H9 (cell line): ENCODE measurements around the gene UBE2V1. TPM values are rescaled to one million over a fixed set of nuclear protein-coding genes. Genes with fewer than 3 reads are reported as not detected.

Experiments
- DNase-seq: peaks from one replicate; pipeline ENCODE4 v3.0.0-alpha.2; 2017
- H2AFZ ChIP-seq: one replicate; pipeline ENCODE4 v1.6.1; 2013; ENCODE audit warnings: mild to moderate bottlenecking, low read length, control low read depth, moderate library complexity
- H2AK5ac ChIP-seq: 2 replicates; pipeline ENCODE4 v1.6.1; 2013; ENCODE audit warnings: low read length, control low read depth, mixed read lengths; ENCODE audit not compliant: insufficient read length
- H2BK120ac ChIP-seq: one replicate; pipeline ENCODE4 v1.6.1; 2013; ENCODE audit warnings: low read depth, mild to moderate bottlenecking, low read length, control low read depth, inconsistent platforms; ENCODE audit not compliant: poor library complexity, severe bottlenecking
- H2BK12ac ChIP-seq: 2 replicates; pipeline ENCODE4 v1.6.1; 2013; ENCODE audit warnings: low read length, control low read depth, mixed read lengths, low read depth; ENCODE audit not compliant: insufficient read length
- H2BK15ac ChIP-seq: 2 replicates; pipeline ENCODE4 v1.6.1; 2013; ENCODE audit warnings: low read depth, low read length, control low read depth
- H2BK20ac ChIP-seq: one replicate; pipeline ENCODE4 v1.6.1; 2013; ENCODE audit warnings: low read depth, mild to moderate bottlenecking, low read length, control low read depth, inconsistent platforms; ENCODE audit not compliant: poor library complexity, severe bottlenecking
- H2BK5ac ChIP-seq: 2 replicates; pipeline ENCODE4 v1.6.1; 2013; ENCODE audit warnings: low read length, control low read depth, mixed read lengths; ENCODE audit not compliant: insufficient read length
- H3K14ac ChIP-seq: 2 replicates; pipeline ENCODE4 v1.6.1; 2013; ENCODE audit warnings: low read length, control low read depth; ENCODE audit not compliant: insufficient read depth
- H3K18ac ChIP-seq: 2 replicates; pipeline ENCODE4 v1.6.1; 2013; ENCODE audit warnings: low read depth, mild to moderate bottlenecking, mixed read lengths, low read length, control low read depth; ENCODE audit not compliant: insufficient read length
- H3K23ac ChIP-seq: 2 replicates; pipeline ENCODE4 v1.6.1; 2013; ENCODE audit warnings: low read length, control low read depth, mixed read lengths, low read depth; ENCODE audit not compliant: insufficient read length
- H3K23me2 ChIP-seq: 2 replicates; pipeline ENCODE4 v1.6.1; 2013; ENCODE audit warnings: low read depth, mild to moderate bottlenecking, mixed read lengths, low read length, control low read depth; ENCODE audit not compliant: insufficient read length, poor library complexity, severe bottlenecking
- H3K27ac ChIP-seq: 2 replicates; pipeline ENCODE4 v1.5.1; 2013; ENCODE audit warnings: low read length, control low read depth, mixed read lengths, low read depth; ENCODE audit not compliant: insufficient read length
- H3K27me3 ChIP-seq: 2 replicates; pipeline ENCODE4 v1.6.1; 2013; ENCODE audit warnings: low read length, control low read depth, inconsistent platforms; ENCODE audit not compliant: insufficient read depth
- H3K4ac ChIP-seq: 2 replicates; pipeline ENCODE4 v1.6.1; 2013; ENCODE audit warnings: low read depth, mild to moderate bottlenecking, control low read depth, inconsistent platforms, low read length, moderate library complexity
- H3K4me1 ChIP-seq: 2 replicates; pipeline ENCODE4 v1.6.1; 2013; ENCODE audit warnings: low read length, control low read depth, inconsistent platforms; ENCODE audit not compliant: insufficient read depth
- H3K4me2 ChIP-seq: 2 replicates; pipeline ENCODE4 v1.6.1; 2013; ENCODE audit warnings: low read length, control low read depth, mixed read lengths; ENCODE audit not compliant: insufficient read length, insufficient read depth
- H3K56ac ChIP-seq: 2 replicates; pipeline ENCODE4 v1.6.1; 2013; ENCODE audit warnings: low read depth, mild to moderate bottlenecking, mixed read lengths, low read length, control low read depth; ENCODE audit not compliant: insufficient read length
- H3K79me1 ChIP-seq: 2 replicates; pipeline ENCODE4 v1.6.1; 2013; ENCODE audit warnings: low read depth, mild to moderate bottlenecking, moderate library complexity, low read length, control low read depth, inconsistent platforms; ENCODE audit not compliant: insufficient read depth, poor library complexity, severe bottlenecking
- H3K79me2 ChIP-seq: 2 replicates; pipeline ENCODE4 v1.6.1; 2013; ENCODE audit warnings: low read length, control low read depth, inconsistent platforms; ENCODE audit not compliant: insufficient read depth
- H3K9ac ChIP-seq: 2 replicates; pipeline ENCODE4 v1.6.1; 2013; ENCODE audit warnings: low read length, control low read depth, mixed read lengths; ENCODE audit not compliant: insufficient read length; ENCODE audit errors: extremely low read depth
- H3K9me3 ChIP-seq: one replicate; pipeline ENCODE4 v1.6.1; 2013; ENCODE audit warnings: low read depth, low read length, inconsistent platforms; ENCODE audit not compliant: control insufficient read depth
- H3T11ph ChIP-seq: one replicate; pipeline ENCODE4 v1.6.1; 2013; ENCODE audit warnings: mild to moderate bottlenecking, low read length, control low read depth, inconsistent platforms
- H4K20me1 ChIP-seq: one replicate; pipeline ENCODE4 v1.6.1; 2013; ENCODE audit not compliant: control insufficient read depth, insufficient read length, insufficient read depth
- H4K5ac ChIP-seq: 2 replicates; pipeline ENCODE4 v1.6.1; 2013; ENCODE audit warnings: low read depth, mild to moderate bottlenecking, mixed read lengths, low read length, control low read depth; ENCODE audit not compliant: insufficient read length
- H4K8ac ChIP-seq: replicated peaks from 2 replicates; pipeline ENCODE4 v1.6.1; 2013; ENCODE audit warnings: low read length, control low read depth, mixed read lengths, low read depth; ENCODE audit not compliant: insufficient read length
- H4K91ac ChIP-seq: 2 replicates; pipeline ENCODE4 v1.6.1; 2013; ENCODE audit warnings: low read depth, mild to moderate bottlenecking, moderate library complexity, mixed read lengths, low read length, control low read depth; ENCODE audit not compliant: insufficient read length
- H3K27ac Mint-ChIP-seq, 3 experiments: 2 replicates in 2 of 3; 3 replicates in 1 of 3; pipeline ENCODE4 v1.8.0; 2020 to 2021; ENCODE audit warnings: mixed read lengths in 3 of 3, mild to moderate bottlenecking in 1 of 3, moderate library complexity in 1 of 3
- H3K27me3 Mint-ChIP-seq: 2 replicates; pipeline ENCODE4 v1.8.0; 2021; ENCODE audit warnings: low read depth, mild to moderate bottlenecking, moderate library complexity, mixed read lengths
- H3K36me3 Mint-ChIP-seq, 3 experiments: 2 replicates in 2 of 3; 3 replicates in 1 of 3; pipeline ENCODE4 v1.8.0; 2020 to 2021; ENCODE audit warnings: low read depth in 3 of 3, mixed read lengths in 3 of 3; ENCODE audit not compliant: insufficient read depth in 1 of 3
- H3K4me1 Mint-ChIP-seq, 2 experiments: 2 replicates each; pipeline ENCODE4 v1.8.0; 2020; ENCODE audit warnings: mixed read lengths in 2 of 2
- H3K4me3 Mint-ChIP-seq, 2 experiments: 2 replicates in 1 of 2; 3 replicates in 1 of 2; pipeline ENCODE4 v1.8.0; 2020 to 2021; ENCODE audit warnings: mild to moderate bottlenecking in 2 of 2, mixed read lengths in 2 of 2, moderate library complexity in 1 of 2
- H3K9me3 Mint-ChIP-seq, 2 experiments: 2 replicates in 1 of 2; 3 replicates in 1 of 2; pipeline ENCODE4 v1.8.0; 2020; ENCODE audit warnings: mild to moderate bottlenecking in 2 of 2, mixed read lengths in 2 of 2, moderate library complexity in 1 of 2
- CTCF ChIP-seq: fragments of 200-600 bp; sonication (generic); conservative IDR thresholded peaks from 3 replicates; pipeline ENCODE4 v1.8.0; 2021; ENCODE audit warnings: antibody characterized with exemption, mild to moderate bottlenecking
- WGBS: extraction: QIAGEN DNeasy Blood & Tissue Kit; methylation state at CpG from one replicate; pipeline ENCODE4 v1.1.7; 2013; ENCODE audit warnings: missing lambda C conversion rate, low lambda C conversion rate, mixed read lengths; ENCODE audit not compliant: insufficient read length; ENCODE audit errors: extremely low coverage; 5-methylcytosine and 5-hydroxymethylcytosine counted together
- total RNA-seq: library from RNA; stranded (reverse); gene quantifications from 2 replicates; pipeline ENCODE4 v1.2.1, GENCODE V29; 2021

Gene UBE2V1
- total RNA-seq, 1 experiment from 2014 or later, result 152 TPM

DNA sequence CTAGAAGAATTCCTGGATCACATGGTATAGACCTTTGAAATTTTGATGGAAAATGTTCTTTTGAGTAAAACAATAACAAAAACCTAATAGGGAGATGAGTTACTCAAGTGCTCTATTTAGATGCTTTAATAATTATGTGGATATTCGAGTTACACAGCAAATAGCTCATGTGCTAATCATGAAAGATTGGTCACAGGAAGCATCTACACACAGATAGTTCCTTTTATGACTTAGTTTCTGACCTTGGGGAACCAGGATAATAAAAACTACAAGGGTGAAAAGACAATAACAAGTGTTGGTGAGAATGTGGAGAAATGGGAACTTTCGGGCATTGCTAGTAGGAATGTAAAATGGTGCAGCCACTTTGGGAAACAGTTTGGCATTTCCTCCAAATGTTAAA, 19.7 kb downstream of the UBE2V1 start:
- H3K4me3 Mint-ChIP-seq, result no peak overlapping the region
- Histone ChIP-seq H3K4me2 (no peak overlapping the region), H4K20me1 (no peaks in the 10 kb centered on the region), H2BK15ac (no peak overlapping the region), H3K23me2 (no peaks in the 10 kb centered on the region), H3K18ac (no peak overlapping the region), H4K8ac (no peak overlapping the region), H3K14ac (no peak overlapping the region), H3T11ph (no peak overlapping the region), H3K9ac (no peak overlapping the region), H3K27ac (no peak overlapping the region), H4K5ac (no peak overlapping the region), H4K91ac (no peak overlapping the region), H2BK12ac (no peak overlapping the region), H2AFZ (no peak overlapping the region), H3K4ac (no peak overlapping the region), H2AK5ac (no peak overlapping the region), H3K56ac (no peak overlapping the region), H3K79me1 (peaks cover 17% of the 10 kb centered on the region), H2BK5ac (no peak overlapping the region), H3K79me2 (peaks cover 8% of the 10 kb centered on the region; the same call in 1 of the 2 replicates), H2BK120ac (no peak overlapping the region), H3K9me3 (no peaks in the 10 kb centered on the region), H2BK20ac (no peak overlapping the region), H3K4me1 (no peaks in the 10 kb centered on the region), H3K23ac (no peak overlapping the region), H3K27me3 (no peaks in the 10 kb centered on the region)
- DNase-seq, result no peak
- H3K9me3 Mint-ChIP-seq, result no peaks in the 10 kb centered on the region
- H3K27me3 Mint-ChIP-seq, result no peaks in the 10 kb centered on the region
- H3K27ac Mint-ChIP-seq, result no peak overlapping the region
- peaks cover 6 to 8% of the 10 kb centered on the region in 2 experiments for H3K4me1 Mint-ChIP-seq
- TF ChIP-seq CTCF, result no peak
- no CpG with 5 or more reads among the region's 2 CpGs for WGBS
- peaks cover 10 to 49% (median 44%) of the 10 kb centered on the region in 3 experiments; a peak in 6 of 7 replicates for H3K36me3 Mint-ChIP-seq
